Mucosa of descending colon (tissue), 3 donors: ENCODE measurements around the gene SH2D7. TPM values are rescaled to one million over a fixed set of nuclear protein-coding genes. Genes with fewer than 3 reads are reported as not detected.

Experiments
- ATAC-seq: fragments of 200-7000 bp; cut with Tn5 transposase; one replicate; pipeline ENCODE4 v1.9.1; 2020; ENCODE audit warnings: mild to moderate bottlenecking, moderate library complexity
- DNase-seq, 3 donors: peaks; one replicate each; pipeline ENCODE4 v3.0.0-alpha.2; 2020
- H3K36me3 ChIP-seq: fragments of 200-600 bp; one replicate; pipeline ENCODE4 v1.8.0; 2021; ENCODE audit warnings: low read depth, mild to moderate bottlenecking
- H3K4me1 ChIP-seq: fragments of 200-600 bp; one replicate; pipeline ENCODE4 v1.8.0; 2021; ENCODE audit warnings: low read depth, mild to moderate bottlenecking
- H3K4me3 ChIP-seq: fragments of 200-600 bp; one replicate; pipeline ENCODE4 v1.8.0; 2021; ENCODE audit warnings: mild to moderate bottlenecking
- H3K9me3 ChIP-seq: fragments of 200-600 bp; one replicate; pipeline ENCODE4 v1.8.0; 2021; ENCODE audit warnings: mild to moderate bottlenecking
- CTCF ChIP-seq: fragments of 200-600 bp; IDR thresholded peaks from one replicate; pipeline ENCODE4 v1.8.0; 2022; ENCODE audit warnings: antibody characterized with exemption, mild to moderate bottlenecking
- intact Hi-C, 2 donors: fragments of 100-400 bp; cut with DNase I in 1 of 2; cut with micrococcal nuclease in 1 of 2; formaldehyde crosslinking; loops; one replicate each; pipeline versions ENCODE4 v1.11.0 to v1.11.1; 2022; cut with DNase I, micrococcal nuclease
- total RNA-seq, 3 donors: library from RNA; stranded (reverse); fragmentation: NEBNext Ultra II Directional in 2 of 3; extraction: Animal tissue kit (Norgen Biotek cat#: 25700) in 2 of 3; gene quantifications; one replicate each; pipeline versions ENCODE4 v1.2.1 to v1.2.4, GENCODE V29; 2021 to 2023
- donor health status: DM: no; HTN: no; CAD: no; lungs with moderate emphysema.
- donor health status: DM: no; HTN: no; CAD: no.
- donor health status: DM: no; HTN: yes; CAD: no.

Gene SH2D7
- total RNA-seq, 3 donors from 2014 or later = 1.9 to 2.8 (median 2.2) TPM

- peak; percentile 86 for ATAC-seq
- Histone ChIP-seq H3K4me3 (no peak overlapping the region), H3K36me3 (no peaks in the 10 kb centered on the region), H3K4me1 (peaks cover 13% of the 10 kb centered on the region), H3K9me3 (no peaks in the 10 kb centered on the region)
- intact Hi-C loops = loop anchor here (5.0 to 10.0 kb wide), 2 partner anchors 141 to 144 kb away; no protein-coding TSS in a partner anchor
- peak; percentile 86 for TF ChIP-seq CTCF
- DNase-seq = peak; percentile 88 to 91 (median 91)
These were observed 16.1 kb downstream of the SH2D7 start for GRCh38 chr15:78108300-78109084.

GRCh38 chr15:78109156-78109555 is 16.8 kb downstream of the SH2D7 start:
- ATAC-seq (no peak), DNase-seq (no peak)
- no peaks in the 10 kb centered on the region for H3K36me3 ChIP-seq
- intact Hi-C loops = loop anchor here (5.0 to 10.0 kb wide), 2 partner anchors 142 to 144 kb away; no protein-coding TSS in a partner anchor
- no peaks in the 10 kb centered on the region for H3K9me3 ChIP-seq
- H3K4me3 ChIP-seq = no peak overlapping the region
- H3K4me1 ChIP-seq = peaks cover 13% of the 10 kb centered on the region
- no peak for TF ChIP-seq CTCF

GRCh38 chr15:78110096-78110495 is 17.7 kb downstream of the SH2D7 start:
- DNase-seq = no peak
- peaks cover 12% of the 10 kb centered on the region for H3K4me1 ChIP-seq
- no peak for TF ChIP-seq CTCF
- no peak overlapping the region for H3K4me3 ChIP-seq
- no peak for ATAC-seq
- intact Hi-C loops = loop anchor here in 1 of 2 donors (5.0 kb wide), 2 partner anchors 108 to 132 kb away; no protein-coding TSS in a partner anchor
- H3K36me3 ChIP-seq = no peaks in the 10 kb centered on the region
- no peaks in the 10 kb centered on the region for H3K9me3 ChIP-seq

- Histone ChIP-seq H3K9me3 (no peaks in the 10 kb centered on the region), H3K36me3 (no peaks in the 10 kb centered on the region), H3K4me1 (peaks cover 6% of the 10 kb centered on the region), H3K4me3 (no peak overlapping the region)
- ATAC-seq = no peak
- intact Hi-C loops = loop anchor here in 1 of 2 donors (5.0 kb wide), 2 partner anchors 109 to 131 kb away; no protein-coding TSS in a partner anchor
- no peak for TF ChIP-seq CTCF
- DNase-seq = no peak
These were observed 18.6 kb downstream of the SH2D7 start for GRCh38 chr15:78110916-78111475.

GRCh38 chr15:78111788-78112187 is 19.4 kb downstream of the SH2D7 start:
- H3K4me3 ChIP-seq = no peak overlapping the region
- peaks cover 3% of the 10 kb centered on the region for H3K4me1 ChIP-seq
- TF ChIP-seq CTCF = no peak
- H3K9me3 ChIP-seq = no peaks in the 10 kb centered on the region
- H3K36me3 ChIP-seq = no peaks in the 10 kb centered on the region
- DNase-seq (no peak), ATAC-seq (no peak)
- intact Hi-C loops = loop anchor here in 1 of 2 donors (5.0 kb wide), 2 partner anchors 109 to 131 kb away; no protein-coding TSS in a partner anchor
